ENCODE results near the gene HMGN2. TPM values are rescaled to one million over a fixed set of nuclear protein-coding genes. Genes with fewer than 3 reads are reported as not detected.

The HMGN2 gene
- 116 and 120 TPM in 2 replicates for total RNA-seq

GRCh38 chr1:26472320-26472900, at the start of gene HMGN2:
Gene HMGN2 (plus strand): TSS chr1:26472440. CDS start chr1:26472613, 173 bp downstream.

DNA sequence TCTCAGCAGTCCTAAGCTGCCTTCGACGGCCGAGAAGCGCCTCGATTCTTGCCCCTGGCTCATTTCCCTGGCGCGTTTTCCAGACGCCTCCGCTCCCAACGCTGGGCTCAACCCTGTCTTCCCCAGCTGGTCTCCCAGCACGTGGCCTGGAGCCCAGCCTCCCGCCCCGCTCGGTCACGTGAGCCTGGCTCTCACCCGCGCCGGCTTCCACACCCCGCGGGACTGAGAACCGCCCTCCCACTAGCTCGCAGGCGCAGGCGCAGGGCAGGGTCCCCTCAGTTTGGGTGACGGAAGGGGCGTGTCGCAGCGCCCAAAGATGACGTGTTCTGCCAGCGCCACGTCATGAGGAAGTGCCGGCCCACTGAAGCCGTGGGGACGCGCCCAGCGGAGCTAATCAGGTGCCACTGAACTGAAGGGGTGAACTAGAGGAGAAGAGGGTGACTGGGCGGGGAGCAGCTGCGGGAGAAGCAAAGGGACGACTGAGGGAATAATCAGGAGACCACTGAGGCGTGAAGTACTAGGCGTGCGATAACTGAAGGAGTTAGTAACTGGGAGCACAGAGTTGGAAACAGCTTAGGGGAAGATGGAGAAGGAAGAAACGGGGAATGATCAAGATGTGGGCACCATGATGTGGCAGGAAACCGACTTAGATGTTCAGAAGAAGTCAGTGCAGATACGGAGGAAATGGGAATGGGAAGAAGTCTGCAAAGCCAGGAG, 40.1 kb upstream of the HMGN2 start, which contains the start of gene DHDDS:
TSS of gene DHDDS (plus strand) at position 343 of the 717 bp plus-strand sequence. CDS start 625 bp downstream, outside the sequence.

Other genes with a start within 250 kb of the HMGN2 start
- gene CEP85, start 238.2 kb upstream of the HMGN2 start, total RNA-seq, result 14.0 and 16.4 TPM in 2 replicates
- 26.0 and 26.5 TPM in 2 replicates for gene SH3BGRL3, start 192.4 kb upstream of the HMGN2 start, total RNA-seq
- gene UBXN11, start 165.8 kb upstream of the HMGN2 start, total RNA-seq, result 2.1 and 3.7 TPM in 2 replicates
- gene CD52, start 154.5 kb upstream of the HMGN2 start, total RNA-seq, result not detected in 2 replicates
- 52.6 and 55.7 TPM in 2 replicates for gene CRYBG2, start 118.3 kb upstream of the HMGN2 start, total RNA-seq
- gene ZNF683, start 99.7 kb upstream of the HMGN2 start, total RNA-seq, result not detected in 2 replicates
- gene LIN28A, start 61.6 kb upstream of the HMGN2 start, total RNA-seq, result not detected in 2 replicates
- gene DHDDS, start 40.1 kb upstream of the HMGN2 start, total RNA-seq, result 48.5 and 55.3 TPM in 2 replicates
- gene RPS6KA1, start 57.3 kb downstream of the HMGN2 start, total RNA-seq, result 52.6 and 73.6 TPM in 2 replicates
- gene ARID1A, start 223.6 kb downstream of the HMGN2 start, total RNA-seq, result 9.6 and 49.5 TPM in 2 replicates